ENCODE data around the gene RPS2. TPM values are rescaled to one million over a fixed set of nuclear protein-coding genes. Genes with fewer than 3 reads are reported as not detected.

Gene RPS2
- total and polyA plus RNA-seq, 2 donors (not counting 1 experiment from before 2014, with no cell fraction given), result 3,261 to 6,138 TPM

- H3K4me2 ChIP-seq (replicated peaks; ENCODE audit: low read depth, low read length, poor library complexity, severe bottlenecking), result no peak overlapping the region
These were observed 9.8 kb upstream of the RPS2 start for GRCh38 chr16:1974157-1975070.

More at GRCh38 chr16:1974157-1975070, 9.8 kb upstream of the RPS2 start:
- H3K9me3 Mint-ChIP-seq (ENCODE audit: insufficient read depth), result no peaks in the 10 kb centered on the region
- Histone ChIP-seq H3K36me3 (replicated peaks in 1 of 2; ENCODE audit: control extremely low read depth in 1 of 2, control insufficient read depth in 1 of 2, extremely low read depth in 1 of 2, insufficient read depth in 2 of 2, low read length in 1 of 2) (peaks cover 0 to 42% of the 10 kb centered on the region in 2 experiments), H3K27me3 (replicated peaks in 1 of 4; ENCODE audit: control extremely low read depth in 1 of 4, control insufficient read depth in 3 of 4, insufficient read depth in 4 of 4, low read length in 3 of 4) (peaks cover 0 to 30% (median 1%) of the 10 kb centered on the region in 4 experiments), H3K4me3 (ENCODE audit: control extremely low read depth in 1 of 5, extremely low read depth in 1 of 5, insufficient read depth in 1 of 5, low read depth in 2 of 5, low read length in 4 of 5) (no peak overlapping the region), H2AFZ (ENCODE audit: insufficient read depth, low read depth, low read length, poor library complexity, severe bottlenecking) (no peak overlapping the region), H4K20me1 (ENCODE audit: control insufficient read depth, insufficient read depth, low read length, poor library complexity, severe bottlenecking) (peaks cover 48% of the 10 kb centered on the region), H3K4me1 (ENCODE audit: control insufficient read depth in 2 of 2, insufficient read depth in 2 of 2, low read length in 2 of 2) (peaks cover 9 to 20% of the 10 kb centered on the region in 2 donors), H3K9ac (ENCODE audit: low read length) (no peak overlapping the region), H3K79me2 (ENCODE audit: control insufficient read depth, insufficient read depth, low read length) (peaks cover 40% of the 10 kb centered on the region), H3K9me3 (ENCODE audit: control extremely low read depth in 1 of 3, control insufficient read depth in 2 of 3, insufficient read depth in 1 of 3, low read length in 2 of 3) (peaks cover 0 to 4% (median 0%) of the 10 kb centered on the region in 3 donors), H3K27ac (ENCODE audit: low read length in 2 of 2) (no peak overlapping the region)
- no peak overlapping the region for H3K27ac Mint-ChIP-seq
- no peak for TF ChIP-seq CTCF (IDR thresholded peaks at IDR 0.05)
- no peak for TF ChIP-seq EZH2 (IDR thresholded peaks at IDR 0.05; ENCODE audit: borderline replicate concordance, insufficient read depth, low read depth, low read length, poor library complexity, severe bottlenecking)
- ATAC-seq (ENCODE audit: low read depth), result no peak
- H3K4me1 Mint-ChIP-seq, result peaks cover 21% of the 10 kb centered on the region
- intact Hi-C loops (cut with micrococcal nuclease), result loop anchor here (5.0 kb wide), 1 partner anchor 267 kb away; the partner anchor contains the start of gene MAPK8IP3
- ChIA-PET CTCF (interaction anchor here (1.4 kb wide), 1 partner anchor 10 kb away, joined by 4 read pairs; the partner anchor contains the start of gene GFER), POLR2A (interaction anchor here (1.1 kb wide), 1 partner anchor 10 kb away, joined by 4 read pairs; the partner anchor contains the start of gene RPS2)
- H3K4me3 Mint-ChIP-seq, result peak overlapping the region; percentile 47
- no peak for DNase-seq
- H3K27me3 Mint-ChIP-seq, result no peaks in the 10 kb centered on the region
- WGBS (ENCODE audit: insufficient coverage), result 98% methylated on average over 40 of the region's 42 CpGs
